ENCODE results near the gene R3HDM2.

DNA sequence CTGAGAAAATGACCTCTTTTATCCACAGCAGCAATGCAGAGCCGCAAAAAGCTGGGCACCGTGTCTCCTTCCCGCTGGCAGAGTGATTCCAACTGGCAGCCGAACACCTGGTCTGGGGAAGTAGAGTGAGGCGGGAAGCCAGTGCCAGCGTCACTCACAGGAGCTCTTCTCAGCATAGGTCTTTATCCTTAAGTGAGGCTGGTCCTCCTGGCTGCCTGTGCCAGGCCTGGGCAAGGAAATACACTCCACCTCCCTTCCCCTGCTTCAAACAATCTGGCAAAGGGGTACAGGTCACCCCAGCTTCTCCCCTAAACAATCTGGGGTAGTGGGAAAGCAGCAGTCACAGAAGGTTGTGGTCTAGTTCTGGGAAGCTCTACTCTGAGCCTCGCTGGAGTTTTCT is 44.0 kb upstream of the R3HDM2 start:
- TF ChIP-seq, protein P1, sequence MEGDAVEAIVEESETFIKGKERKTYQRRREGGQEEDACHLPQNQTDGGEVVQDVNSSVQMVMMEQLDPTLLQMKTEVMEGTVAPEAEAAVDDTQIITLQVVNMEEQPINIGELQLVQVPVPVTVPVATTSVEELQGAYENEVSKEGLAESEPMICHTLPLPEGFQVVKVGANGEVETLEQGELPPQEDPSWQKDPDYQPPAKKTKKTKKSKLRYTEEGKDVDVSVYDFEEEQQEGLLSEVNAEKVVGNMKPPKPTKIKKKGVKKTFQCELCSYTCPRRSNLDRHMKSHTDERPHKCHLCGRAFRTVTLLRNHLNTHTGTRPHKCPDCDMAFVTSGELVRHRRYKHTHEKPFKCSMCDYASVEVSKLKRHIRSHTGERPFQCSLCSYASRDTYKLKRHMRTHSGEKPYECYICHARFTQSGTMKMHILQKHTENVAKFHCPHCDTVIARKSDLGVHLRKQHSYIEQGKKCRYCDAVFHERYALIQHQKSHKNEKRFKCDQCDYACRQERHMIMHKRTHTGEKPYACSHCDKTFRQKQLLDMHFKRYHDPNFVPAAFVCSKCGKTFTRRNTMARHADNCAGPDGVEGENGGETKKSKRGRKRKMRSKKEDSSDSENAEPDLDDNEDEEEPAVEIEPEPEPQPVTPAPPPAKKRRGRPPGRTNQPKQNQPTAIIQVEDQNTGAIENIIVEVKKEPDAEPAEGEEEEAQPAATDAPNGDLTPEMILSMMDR (IDR thresholded peaks at IDR 0.05; ENCODE audit: poor library complexity, severe bottlenecking) = no peak
- TF ChIP-seq EP300 (conservative IDR thresholded peaks at IDR 0.05; ENCODE audit: poor library complexity, severe bottlenecking) = no peak
- no peak for TF ChIP-seq MXI1 (conservative IDR thresholded peaks at IDR 0.05; ENCODE audit: poor library complexity, severe bottlenecking)
- TF ChIP-seq, protein P2, sequence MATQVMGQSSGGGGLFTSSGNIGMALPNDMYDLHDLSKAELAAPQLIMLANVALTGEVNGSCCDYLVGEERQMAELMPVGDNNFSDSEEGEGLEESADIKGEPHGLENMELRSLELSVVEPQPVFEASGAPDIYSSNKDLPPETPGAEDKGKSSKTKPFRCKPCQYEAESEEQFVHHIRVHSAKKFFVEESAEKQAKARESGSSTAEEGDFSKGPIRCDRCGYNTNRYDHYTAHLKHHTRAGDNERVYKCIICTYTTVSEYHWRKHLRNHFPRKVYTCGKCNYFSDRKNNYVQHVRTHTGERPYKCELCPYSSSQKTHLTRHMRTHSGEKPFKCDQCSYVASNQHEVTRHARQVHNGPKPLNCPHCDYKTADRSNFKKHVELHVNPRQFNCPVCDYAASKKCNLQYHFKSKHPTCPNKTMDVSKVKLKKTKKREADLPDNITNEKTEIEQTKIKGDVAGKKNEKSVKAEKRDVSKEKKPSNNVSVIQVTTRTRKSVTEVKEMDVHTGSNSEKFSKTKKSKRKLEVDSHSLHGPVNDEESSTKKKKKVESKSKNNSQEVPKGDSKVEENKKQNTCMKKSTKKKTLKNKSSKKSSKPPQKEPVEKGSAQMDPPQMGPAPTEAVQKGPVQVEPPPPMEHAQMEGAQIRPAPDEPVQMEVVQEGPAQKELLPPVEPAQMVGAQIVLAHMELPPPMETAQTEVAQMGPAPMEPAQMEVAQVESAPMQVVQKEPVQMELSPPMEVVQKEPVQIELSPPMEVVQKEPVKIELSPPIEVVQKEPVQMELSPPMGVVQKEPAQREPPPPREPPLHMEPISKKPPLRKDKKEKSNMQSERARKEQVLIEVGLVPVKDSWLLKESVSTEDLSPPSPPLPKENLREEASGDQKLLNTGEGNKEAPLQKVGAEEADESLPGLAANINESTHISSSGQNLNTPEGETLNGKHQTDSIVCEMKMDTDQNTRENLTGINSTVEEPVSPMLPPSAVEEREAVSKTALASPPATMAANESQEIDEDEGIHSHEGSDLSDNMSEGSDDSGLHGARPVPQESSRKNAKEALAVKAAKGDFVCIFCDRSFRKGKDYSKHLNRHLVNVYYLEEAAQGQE (IDR thresholded peaks at IDR 0.05; ENCODE audit: borderline replicate concordance) = no peak
- no peak for TF ChIP-seq RAD21 (conservative IDR thresholded peaks at IDR 0.05)
- no peak for TF ChIP-seq EZH2 (IDR thresholded peaks at IDR 0.05; ENCODE audit: borderline replicate concordance, insufficient read depth, low read length, poor library complexity, severe bottlenecking)
- TF ChIP-seq TAF1 (IDR thresholded peaks at IDR 0.05; ENCODE audit: low read depth) = no peak
- no peak for TF ChIP-seq POLR2AphosphoS5 (IDR thresholded peaks at IDR 0.05)
- TF ChIP-seq SMC3 (conservative IDR thresholded peaks at IDR 0.05; ENCODE audit: poor library complexity) = no peak

Data from neural cell (in vitro differentiated cells).